OCI-LY1 (cell line): ENCODE data around the gene ARHGEF37.

ENCODE experiments used
- EZH2 ChIP-seq: fragments of 200-600 bp; sonication (generic), shearing (Covaris generic); IDR thresholded peaks from 2 replicates; pipeline ENCODE4 v1.8.0; 2017; ENCODE audit warnings: borderline replicate concordance, mixed run types, mild to moderate bottlenecking, antibody characterized with exemption, low read length, moderate library complexity, mixed read lengths
- TF ChIP-seq, protein P1 (sequence below): fragments of 200-600 bp; sonication (generic), shearing (Covaris generic); IDR thresholded peaks from 2 replicates; pipeline ENCODE4 v1.5.1; 2017; ENCODE audit warnings: mild to moderate bottlenecking, antibody characterized with exemption, low read length, moderate library complexity, mixed read lengths

DNA sequence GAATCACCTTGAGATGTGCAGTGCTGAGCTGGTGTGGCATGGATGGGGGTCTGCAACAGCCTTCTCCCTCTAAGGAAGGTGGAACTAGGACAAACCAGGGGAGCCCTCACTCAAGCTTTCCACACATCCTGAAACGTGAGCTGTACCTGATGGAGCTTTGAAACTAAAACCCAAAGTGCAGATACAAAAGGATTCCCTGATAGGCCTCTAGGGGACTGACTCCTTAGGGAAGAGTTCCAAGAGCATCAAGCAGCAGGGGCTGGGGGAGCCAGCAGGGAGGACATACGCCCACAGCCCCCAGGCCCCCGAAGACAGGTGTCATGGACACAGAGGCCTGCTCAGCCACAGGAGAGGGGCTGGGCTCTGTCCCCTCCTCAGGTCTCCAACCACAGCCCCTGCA lies 17.7 kb downstream of the ARHGEF37 start:
- TF ChIP-seq, protein P1, sequence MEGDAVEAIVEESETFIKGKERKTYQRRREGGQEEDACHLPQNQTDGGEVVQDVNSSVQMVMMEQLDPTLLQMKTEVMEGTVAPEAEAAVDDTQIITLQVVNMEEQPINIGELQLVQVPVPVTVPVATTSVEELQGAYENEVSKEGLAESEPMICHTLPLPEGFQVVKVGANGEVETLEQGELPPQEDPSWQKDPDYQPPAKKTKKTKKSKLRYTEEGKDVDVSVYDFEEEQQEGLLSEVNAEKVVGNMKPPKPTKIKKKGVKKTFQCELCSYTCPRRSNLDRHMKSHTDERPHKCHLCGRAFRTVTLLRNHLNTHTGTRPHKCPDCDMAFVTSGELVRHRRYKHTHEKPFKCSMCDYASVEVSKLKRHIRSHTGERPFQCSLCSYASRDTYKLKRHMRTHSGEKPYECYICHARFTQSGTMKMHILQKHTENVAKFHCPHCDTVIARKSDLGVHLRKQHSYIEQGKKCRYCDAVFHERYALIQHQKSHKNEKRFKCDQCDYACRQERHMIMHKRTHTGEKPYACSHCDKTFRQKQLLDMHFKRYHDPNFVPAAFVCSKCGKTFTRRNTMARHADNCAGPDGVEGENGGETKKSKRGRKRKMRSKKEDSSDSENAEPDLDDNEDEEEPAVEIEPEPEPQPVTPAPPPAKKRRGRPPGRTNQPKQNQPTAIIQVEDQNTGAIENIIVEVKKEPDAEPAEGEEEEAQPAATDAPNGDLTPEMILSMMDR: no peak
- TF ChIP-seq EZH2: no peak
